CD8-positive, alpha-beta memory T cell (primary cell): ENCODE data around the gene DSCAML1. TPM values are rescaled to one million over a fixed set of nuclear protein-coding genes. Genes with fewer than 3 reads are reported as not detected.

ENCODE experiments used
- CTCF ChIA-PET: fragments of 350-600 bp; sonication (Branson Sonifier 250); formaldehyde crosslinking; loops from one replicate; lab custom pipeline; 2021; ENCODE audit warnings: antibody characterized with exemption; lab: Charles Lee
- POLR2A ChIA-PET: fragments of 350-600 bp; sonication (Branson Sonifier 250); formaldehyde crosslinking; loops from one replicate; lab custom pipeline; 2021; ENCODE audit warnings: antibody characterized with exemption; lab: Charles Lee
- DNase-seq, 5 donors: peaks; one replicate each; pipeline versions ENCODE4 v3.0.0 to v3.0.0-alpha.2; 2020 to 2022; ENCODE audit warnings: mixed read lengths in 1 of 5
- H3K27ac ChIP-seq: one replicate; pipeline ENCODE4 v1.7.0; 2013; ENCODE audit warnings: low read depth, mild to moderate bottlenecking, low read length, moderate library complexity
- H3K27me3 ChIP-seq: 2 replicates; pipeline ENCODE4 v1.7.0; 2013; ENCODE audit warnings: low read length, mild to moderate bottlenecking; ENCODE audit not compliant: insufficient read depth, poor library complexity, severe bottlenecking
- H3K36me3 ChIP-seq: 2 replicates; pipeline ENCODE4 v1.7.0; 2013; ENCODE audit warnings: mild to moderate bottlenecking, low read length, moderate library complexity; ENCODE audit not compliant: insufficient read depth
- H3K4me1 ChIP-seq: 2 replicates; pipeline ENCODE4 v1.7.0; 2013; ENCODE audit warnings: mild to moderate bottlenecking, low read length, moderate library complexity; ENCODE audit not compliant: insufficient read depth
- H3K4me3 ChIP-seq: 2 replicates; pipeline ENCODE4 v1.7.0; 2013; ENCODE audit warnings: mild to moderate bottlenecking, low read length
- H3K9me3 ChIP-seq: 2 replicates; pipeline ENCODE4 v1.7.0; 2013; ENCODE audit warnings: mild to moderate bottlenecking, low read length
- H3K27ac Mint-ChIP-seq, 8 donors: one replicate each; pipeline ENCODE4 v1.8.0; 2020 to 2021; ENCODE audit warnings: mixed read lengths in 8 of 8, mild to moderate bottlenecking in 6 of 8, inconsistent platforms in 3 of 8, moderate library complexity in 3 of 8
- H3K27me3 Mint-ChIP-seq, 2 donors: one replicate each; pipeline ENCODE4 v1.8.0; 2020 to 2021; ENCODE audit warnings: mixed read lengths in 2 of 2, mild to moderate bottlenecking in 1 of 2, moderate library complexity in 1 of 2
- H3K36me3 Mint-ChIP-seq, 3 donors: one replicate each; pipeline ENCODE4 v1.8.0; 2020 to 2021; ENCODE audit warnings: mixed read lengths in 3 of 3, inconsistent platforms in 1 of 3, mild to moderate bottlenecking in 1 of 3
- H3K4me1 Mint-ChIP-seq, 3 donors: one replicate each; pipeline ENCODE4 v1.8.0; 2020 to 2021; ENCODE audit warnings: mixed read lengths in 3 of 3, inconsistent platforms in 1 of 3, mild to moderate bottlenecking in 1 of 3
- H3K4me3 Mint-ChIP-seq, 7 donors: one replicate each; pipeline ENCODE4 v1.8.0; 2020 to 2021; ENCODE audit warnings: mixed read lengths in 7 of 7, mild to moderate bottlenecking in 6 of 7, moderate library complexity in 4 of 7, inconsistent platforms in 2 of 7
- H3K9me3 Mint-ChIP-seq, 5 donors: one replicate each; pipeline ENCODE4 v1.8.0; 2020 to 2022; ENCODE audit warnings: mixed read lengths in 5 of 5, mild to moderate bottlenecking in 3 of 5, moderate library complexity in 2 of 5, inconsistent platforms in 1 of 5
- polyA plus RNA-seq: library from polyadenylated mRNA; unstranded; fragments of 300-500 nt; fragmentation: Illumina TruSeq; gene quantifications from one replicate; pipeline ENCODE4 v1.2.3, GENCODE V29; 2021
- total RNA-seq, 2 experiments: library from RNA; stranded (reverse); gene quantifications; one replicate each; pipeline ENCODE4 v1.2.3, GENCODE V29; 2021

Gene DSCAML1
- total and polyA plus RNA-seq, 3 experiments from 2014 or later = 0.48 to 0.91 TPM; not detected in 1

DNA sequence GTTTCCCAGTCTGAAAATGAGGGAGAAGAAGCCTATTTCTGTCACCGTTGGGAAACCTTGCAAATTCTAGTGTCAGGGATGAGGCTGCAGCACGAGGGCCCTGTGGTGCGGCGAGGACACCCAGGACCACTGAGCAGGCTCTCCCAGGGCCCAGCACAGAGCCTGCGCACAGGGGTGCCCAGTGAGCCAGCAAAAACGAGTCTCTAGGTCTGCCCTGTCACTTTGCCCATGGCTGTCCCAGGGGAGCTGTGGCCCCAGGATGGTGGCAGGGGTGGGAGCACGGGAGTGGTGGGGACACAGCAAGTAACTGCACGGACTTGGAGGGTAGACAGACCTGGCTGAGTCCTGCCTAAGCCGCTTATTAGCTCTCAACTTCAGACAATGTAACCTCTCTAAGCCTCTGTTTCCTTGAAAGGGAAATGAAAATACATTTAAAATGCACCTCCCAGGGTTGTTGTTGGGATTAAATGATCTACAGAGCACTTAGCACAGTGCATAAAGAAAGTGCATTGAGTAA, 44.2 kb downstream of the DSCAML1 start:
- no peak overlapping the region for H3K27ac Mint-ChIP-seq
- CTCF ChIA-PET = no interaction called here

DNA sequence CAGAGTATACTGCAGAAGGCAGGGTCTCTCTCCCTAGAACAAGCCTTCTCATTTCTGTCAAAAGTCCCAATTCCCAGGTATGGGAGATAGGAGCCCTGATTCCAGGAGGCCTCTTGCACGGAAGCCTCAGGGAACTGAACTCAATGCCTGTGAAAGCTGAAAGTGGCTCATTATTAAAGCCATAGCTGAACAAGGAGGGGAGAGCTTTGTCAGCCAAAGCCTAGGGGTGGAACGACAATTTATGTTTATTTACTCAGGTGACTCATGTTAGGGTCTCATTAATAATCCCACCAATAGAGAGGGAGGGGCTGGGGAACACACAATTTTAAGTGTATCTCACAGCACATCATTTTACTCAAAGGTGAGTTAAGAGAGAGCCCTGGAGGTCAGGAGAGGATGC, 44.9 kb downstream of the DSCAML1 start:
- Histone ChIP-seq H3K27ac (no peak overlapping the region), H3K36me3 (no peaks in the 10 kb centered on the region), H3K9me3 (no peaks in the 10 kb centered on the region), H3K4me1 (no peaks in the 10 kb centered on the region), H3K4me3 (no peak overlapping the region), H3K27me3 (no peaks in the 10 kb centered on the region)
- CTCF ChIA-PET = no interaction called here
- H3K36me3 Mint-ChIP-seq = peaks cover 0 to 2% (median 0%) of the 10 kb centered on the region in 3 donors
- no peak for DNase-seq
- H3K9me3 Mint-ChIP-seq = no peaks in the 10 kb centered on the region
- H3K4me1 Mint-ChIP-seq = no peaks in the 10 kb centered on the region
- H3K27ac Mint-ChIP-seq = peak overlapping the region in 1 of 8 donors; percentile 63
- H3K27me3 Mint-ChIP-seq = peaks cover 0 to 11% of the 10 kb centered on the region in 2 donors
- POLR2A ChIA-PET = no interaction called here
- H3K4me3 Mint-ChIP-seq = no peak overlapping the region

More for the DNA sequence above, 44.2 kb downstream of the DSCAML1 start:
- Mint-ChIP-seq H3K36me3 (peaks cover 0 to 2% (median 0%) of the 10 kb centered on the region in 3 donors), H3K4me3 (no peak overlapping the region), H3K9me3 (no peaks in the 10 kb centered on the region), H3K27me3 (peaks cover 0 to 9% of the 10 kb centered on the region in 2 donors), H3K4me1 (no peaks in the 10 kb centered on the region)
- H3K4me1 ChIP-seq = no peaks in the 10 kb centered on the region
- H3K27me3 ChIP-seq = no peaks in the 10 kb centered on the region
- DNase-seq = no peak
- no peak overlapping the region for H3K27ac ChIP-seq
- H3K4me3 ChIP-seq = no peak overlapping the region
- no peaks in the 10 kb centered on the region for H3K9me3 ChIP-seq
- H3K36me3 ChIP-seq = no peaks in the 10 kb centered on the region
- POLR2A ChIA-PET = no interaction called here

DNA sequence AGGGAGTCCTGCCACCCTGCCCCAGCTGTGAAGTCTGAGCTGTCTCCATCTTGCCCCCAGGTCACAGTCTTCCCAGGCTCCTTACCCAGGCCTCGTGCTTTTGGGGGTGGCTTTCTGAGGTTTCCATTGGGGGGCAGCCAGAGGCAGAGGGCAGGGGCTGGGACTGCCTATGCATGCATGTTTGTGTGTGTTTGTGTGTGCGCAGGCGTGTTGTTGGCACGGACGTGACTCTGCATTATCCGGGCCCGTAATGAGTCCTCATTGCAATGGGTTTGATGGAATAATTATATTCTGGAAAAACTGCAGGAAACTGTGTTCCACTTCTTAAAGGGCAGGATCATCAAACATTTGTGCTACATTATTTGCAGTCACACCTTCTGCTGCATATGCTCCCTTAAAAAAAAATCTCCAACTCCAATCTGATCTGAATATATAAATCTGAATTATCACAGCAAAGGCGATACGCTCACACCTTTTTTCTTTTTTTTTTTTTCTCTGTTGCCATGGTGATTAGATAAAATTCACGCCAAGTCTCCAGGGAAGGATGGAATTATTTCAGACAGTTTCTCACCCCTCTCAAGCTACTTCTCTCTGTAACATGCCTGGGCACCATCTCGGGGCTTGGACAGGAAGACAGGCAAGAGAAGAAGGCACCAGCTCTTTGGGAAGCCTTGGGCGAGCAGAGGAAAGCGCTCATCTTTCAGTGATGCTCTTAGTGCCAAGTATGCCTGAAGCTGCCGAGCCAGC, 45.9 kb downstream of the DSCAML1 start:
- H3K27me3 Mint-ChIP-seq = peaks cover 0 to 9% of the 10 kb centered on the region in 2 donors
- ChIA-PET CTCF (no interaction called here), POLR2A (no interaction called here)
- H3K4me1 Mint-ChIP-seq = no peaks in the 10 kb centered on the region
- Histone ChIP-seq H3K9me3 (no peaks in the 10 kb centered on the region), H3K27me3 (no peaks in the 10 kb centered on the region), H3K4me3 (no peak overlapping the region), H3K27ac (no peak overlapping the region), H3K4me1 (no peaks in the 10 kb centered on the region), H3K36me3 (no peaks in the 10 kb centered on the region)
- no peaks in the 10 kb centered on the region for H3K36me3 Mint-ChIP-seq
- H3K9me3 Mint-ChIP-seq = no peaks in the 10 kb centered on the region
- no peak for DNase-seq
- H3K4me3 Mint-ChIP-seq = no peak overlapping the region
- H3K27ac Mint-ChIP-seq = no peak overlapping the region

DNA sequence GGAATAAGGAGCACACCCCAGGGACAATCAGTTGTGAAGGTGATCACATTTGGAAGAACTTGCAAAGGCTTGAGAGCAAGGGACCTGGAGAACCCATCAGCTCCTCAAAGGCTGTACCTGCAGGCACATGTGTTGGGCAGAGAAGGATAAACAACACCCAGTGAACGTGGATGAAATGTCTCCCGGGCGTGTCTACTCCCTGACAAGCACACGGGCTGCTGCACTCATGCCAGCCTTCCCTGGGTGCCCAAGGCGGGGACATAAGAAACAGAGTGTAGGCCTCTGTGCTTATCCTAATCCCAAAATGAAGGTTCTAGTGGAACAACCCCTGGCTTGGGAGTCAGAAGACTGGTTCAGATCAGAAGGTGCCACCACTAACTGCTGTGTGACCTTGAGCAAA, 46.7 kb downstream of the DSCAML1 start:
- no peak for DNase-seq
- H3K9me3 Mint-ChIP-seq = no peaks in the 10 kb centered on the region
- ChIA-PET CTCF (no interaction called here), POLR2A (no interaction called here)
- H3K4me3 Mint-ChIP-seq = no peak overlapping the region
- Histone ChIP-seq H3K36me3 (no peaks in the 10 kb centered on the region), H3K27me3 (no peaks in the 10 kb centered on the region), H3K9me3 (no peaks in the 10 kb centered on the region), H3K4me3 (no peak overlapping the region), H3K4me1 (no peaks in the 10 kb centered on the region), H3K27ac (no peak overlapping the region)
- no peak overlapping the region for H3K27ac Mint-ChIP-seq
- no peaks in the 10 kb centered on the region for H3K4me1 Mint-ChIP-seq
- H3K36me3 Mint-ChIP-seq = no peaks in the 10 kb centered on the region
- H3K27me3 Mint-ChIP-seq = peaks cover 0 to 11% of the 10 kb centered on the region in 2 donors

DNA sequence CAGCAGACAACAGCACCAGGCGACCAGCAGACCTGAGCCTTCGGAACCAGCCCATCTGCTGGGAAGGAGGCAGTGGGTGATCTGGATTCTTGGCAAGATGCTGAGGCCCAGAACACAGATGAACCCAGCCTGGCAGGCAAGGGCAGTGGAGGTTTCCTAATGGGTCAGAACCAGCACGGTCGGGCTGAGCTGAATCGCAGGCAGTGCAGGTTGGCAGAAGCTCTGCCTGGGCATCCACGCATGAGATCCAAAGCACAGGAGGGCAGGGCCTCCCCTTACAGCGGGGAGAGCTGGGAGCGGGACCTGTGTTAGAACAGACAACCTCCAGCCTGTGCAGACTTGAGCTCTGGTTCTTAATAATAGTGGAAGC, 47.5 kb downstream of the DSCAML1 start:
- Mint-ChIP-seq H3K36me3 (no peaks in the 10 kb centered on the region), H3K4me3 (no peak overlapping the region), H3K9me3 (no peaks in the 10 kb centered on the region), H3K27ac (no peak overlapping the region), H3K4me1 (no peaks in the 10 kb centered on the region), H3K27me3 (peaks cover 0 to 8% of the 10 kb centered on the region in 2 donors)
- no peak for DNase-seq
- ChIA-PET POLR2A (no interaction called here), CTCF (interaction anchor here (0.8 to 1.4 kb wide), 2 partner anchors 13 to 58 kb away, joined by 3 read pairs; no protein-coding TSS in a partner anchor)
- Histone ChIP-seq H3K4me1 (no peaks in the 10 kb centered on the region), H3K4me3 (no peak overlapping the region), H3K27ac (no peak overlapping the region), H3K36me3 (no peaks in the 10 kb centered on the region), H3K9me3 (no peaks in the 10 kb centered on the region), H3K27me3 (no peaks in the 10 kb centered on the region)

DNA sequence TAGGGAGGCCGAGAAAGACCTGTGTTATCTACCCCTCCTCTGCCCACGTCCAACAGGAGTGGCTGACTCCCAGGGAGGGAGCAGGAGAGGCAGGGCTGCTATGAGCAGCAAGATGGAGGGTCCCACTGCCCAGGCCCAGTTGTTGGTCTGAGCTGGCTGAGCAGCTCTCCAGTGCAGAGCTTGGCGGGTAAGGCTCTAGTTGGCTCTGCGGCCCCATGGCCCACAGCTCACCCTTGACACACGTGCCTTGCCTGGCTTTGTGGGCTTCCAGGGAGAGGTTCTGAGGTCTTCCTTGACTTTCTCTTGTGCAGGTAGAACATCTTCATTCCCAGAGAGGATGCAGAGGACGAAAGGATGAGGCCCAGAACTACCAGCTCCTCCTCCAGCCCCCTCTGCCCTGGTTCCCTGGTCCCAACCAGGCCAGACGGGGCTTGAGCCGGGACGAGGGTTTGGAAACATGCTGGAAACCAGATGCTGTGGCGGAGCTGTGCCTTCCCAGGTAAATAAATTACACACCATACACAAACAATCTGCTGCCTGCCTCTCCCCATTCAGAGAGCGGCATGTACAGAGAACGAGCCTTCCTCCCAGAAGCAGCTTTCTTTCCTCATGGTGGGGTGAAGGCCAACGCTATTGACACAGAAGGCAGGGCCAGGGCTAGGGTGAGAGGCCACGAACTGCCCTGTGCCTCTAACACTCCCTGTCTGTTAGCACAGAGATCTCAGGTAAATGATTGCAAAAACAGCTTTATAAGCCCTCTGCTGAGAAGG, 48.1 kb downstream of the DSCAML1 start:
- no peaks in the 10 kb centered on the region for H3K36me3 Mint-ChIP-seq
- ChIA-PET CTCF (interaction anchor here (0.8 to 1.4 kb wide), 2 partner anchors 12 to 59 kb away, joined by 3 read pairs; no protein-coding TSS in a partner anchor), POLR2A (no interaction called here)
- peaks cover under 1 to 8% of the 10 kb centered on the region in 2 donors for H3K27me3 Mint-ChIP-seq
- H3K27ac Mint-ChIP-seq = no peak overlapping the region
- no peak for DNase-seq
- H3K4me3 Mint-ChIP-seq = no peak overlapping the region
- Histone ChIP-seq H3K36me3 (no peaks in the 10 kb centered on the region), H3K27ac (no peak overlapping the region), H3K9me3 (no peaks in the 10 kb centered on the region), H3K4me1 (no peaks in the 10 kb centered on the region), H3K4me3 (no peak overlapping the region), H3K27me3 (no peaks in the 10 kb centered on the region)
- H3K4me1 Mint-ChIP-seq = peaks cover 0 to under 1% (median under 1%) of the 10 kb centered on the region in 3 donors
- H3K9me3 Mint-ChIP-seq = no peaks in the 10 kb centered on the region

DNA sequence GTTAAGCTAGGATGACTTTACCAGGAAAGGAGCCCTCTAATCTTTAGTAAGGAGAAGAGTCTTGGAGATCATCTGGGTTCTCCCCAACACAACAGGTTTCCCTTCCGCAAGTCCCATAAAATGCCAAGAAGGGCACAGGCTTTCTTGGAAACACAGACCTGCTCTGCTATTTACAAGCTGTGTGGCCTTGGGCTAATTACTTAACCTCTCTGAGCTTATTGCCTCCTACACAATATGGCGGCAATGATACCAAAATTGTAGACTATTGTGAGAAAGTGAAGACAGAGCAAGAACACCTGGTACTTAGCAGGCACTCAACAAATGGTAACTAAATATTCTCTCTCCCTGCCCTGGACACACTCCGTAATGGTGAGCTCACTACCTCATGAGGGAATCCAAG, 49.1 kb downstream of the DSCAML1 start:
- H3K4me1 Mint-ChIP-seq = peaks cover 7 to 11% (median 11%) of the 10 kb centered on the region in 3 donors

DNA sequence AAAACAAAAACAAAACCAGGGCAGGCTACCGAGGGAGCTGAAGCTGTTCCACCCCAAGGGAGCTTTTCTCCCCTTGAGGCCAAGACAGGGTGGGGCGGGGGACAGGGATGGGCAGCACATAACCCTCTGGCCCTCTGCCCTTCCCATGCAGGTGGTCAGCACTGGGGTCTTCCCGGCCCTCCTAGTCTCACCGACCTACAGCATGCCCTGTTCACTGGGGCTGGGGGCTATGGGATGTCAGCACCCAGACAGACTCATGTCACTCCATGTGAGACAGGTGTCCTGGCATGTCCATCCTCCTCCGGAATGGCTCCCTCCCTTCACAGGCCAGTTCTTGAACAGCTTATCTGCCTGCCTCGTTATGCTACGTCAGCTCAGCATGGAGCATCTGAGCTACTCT, 51.7 kb downstream of the DSCAML1 start:
- peaks cover 0 to 3% (median 2%) of the 10 kb centered on the region in 3 donors for H3K36me3 Mint-ChIP-seq
- no peak overlapping the region for H3K4me3 Mint-ChIP-seq
- H3K9me3 Mint-ChIP-seq = peaks cover 0 to 2% (median 0%) of the 10 kb centered on the region in 5 donors
- POLR2A ChIA-PET = interaction anchor here (0.6 kb wide), 1 partner anchor 454 kb away, joined by 4 read pairs; the partner anchor contains the start of gene BACE1-AS
- Histone ChIP-seq H3K4me3 (no peak overlapping the region), H3K36me3 (no peaks in the 10 kb centered on the region), H3K27ac (no peak overlapping the region), H3K4me1 (no peaks in the 10 kb centered on the region), H3K9me3 (no peaks in the 10 kb centered on the region), H3K27me3 (peaks cover 7% of the 10 kb centered on the region)
- CTCF ChIA-PET = no interaction called here
- H3K27ac Mint-ChIP-seq = no peak overlapping the region
- H3K4me1 Mint-ChIP-seq = peaks cover 7 to 13% (median 13%) of the 10 kb centered on the region in 3 donors
- peaks cover 23 to 26% of the 10 kb centered on the region in 2 donors for H3K27me3 Mint-ChIP-seq
- no peak for DNase-seq

More for the DNA sequence above, 49.1 kb downstream of the DSCAML1 start:
- DNase-seq = no peak
- Mint-ChIP-seq H3K4me3 (no peak overlapping the region), H3K9me3 (no peaks in the 10 kb centered on the region), H3K27me3 (peaks cover 11 to 12% of the 10 kb centered on the region in 2 donors), H3K27ac (no peak overlapping the region), H3K36me3 (no peaks in the 10 kb centered on the region)
- ChIA-PET CTCF (no interaction called here), POLR2A (no interaction called here)
- Histone ChIP-seq H3K27ac (no peak overlapping the region), H3K27me3 (peaks cover 5% of the 10 kb centered on the region), H3K9me3 (no peaks in the 10 kb centered on the region), H3K4me3 (no peak overlapping the region), H3K4me1 (no peaks in the 10 kb centered on the region), H3K36me3 (no peaks in the 10 kb centered on the region)
